Vagina (tissue), 2 donors: Measurements from ENCODE around the gene CX3CL1.

ENCODE experiments used
- CTCF ChIP-seq, 3 experiments: fragments of 450-650 bp in 2 of 3; fragments of 200-600 bp in 1 of 3; sonication (generic) in 1 of 3; IDR thresholded peaks; one replicate each; pipeline ENCODE4 v1.5.1; 2017 to 2019; ENCODE audit warnings: antibody characterized with exemption in 3 of 3, mild to moderate bottlenecking in 2 of 3, moderate library complexity in 2 of 3
- POLR2A ChIP-seq, 2 donors: fragments of 450-650 bp; IDR thresholded peaks; one replicate each; pipeline ENCODE4 v1.6.1; 2017; ENCODE audit warnings: antibody characterized with exemption in 2 of 2, mild to moderate bottlenecking in 2 of 2, moderate library complexity in 2 of 2
- POLR2AphosphoS5 ChIP-seq, 2 donors: sonication (generic); formaldehyde crosslinking; IDR thresholded peaks; one replicate each; pipeline ENCODE4 v1.9.0; 2017; ENCODE audit warnings: antibody characterized with exemption in 2 of 2, mild to moderate bottlenecking in 2 of 2, low read depth in 1 of 2; ENCODE audit not compliant: insufficient read depth in 1 of 2

GRCh38 chr16:57424583-57424982 lies 52.3 kb downstream of the CX3CL1 start:
- TF ChIP-seq POLR2AphosphoS5 (IDR thresholded peaks at IDR 0.05; ENCODE audit: insufficient read depth in 1 of 2, low read depth in 1 of 2) (no peak), CTCF (IDR thresholded peaks at IDR 0.05) (no peak), POLR2A (IDR thresholded peaks at IDR 0.05) (no peak)
